ENCODE measurements around the gene ANKRD65. TPM values are rescaled to one million over a fixed set of nuclear protein-coding genes. Genes with fewer than 3 reads are reported as not detected.
"Not testable (repeated sequence)": the region's sequence is repeated elsewhere in the genome, so short reads cannot be mapped to it uniquely, and the experiment has no call there.

Gene ANKRD65
- total RNA-seq, 1 donor from 2014 or later: 21.5 TPM

GRCh38 chr1:1385931-1386330 is 35.1 kb downstream of the ANKRD65 start:
- intact Hi-C loops (cut with DNase I): no loop called here
- H3K36me3 ChIP-seq: peaks cover 56% of the 10 kb centered on the region
- no peaks in the 10 kb centered on the region for H3K9me3 ChIP-seq
- TF ChIP-seq, protein P1, sequence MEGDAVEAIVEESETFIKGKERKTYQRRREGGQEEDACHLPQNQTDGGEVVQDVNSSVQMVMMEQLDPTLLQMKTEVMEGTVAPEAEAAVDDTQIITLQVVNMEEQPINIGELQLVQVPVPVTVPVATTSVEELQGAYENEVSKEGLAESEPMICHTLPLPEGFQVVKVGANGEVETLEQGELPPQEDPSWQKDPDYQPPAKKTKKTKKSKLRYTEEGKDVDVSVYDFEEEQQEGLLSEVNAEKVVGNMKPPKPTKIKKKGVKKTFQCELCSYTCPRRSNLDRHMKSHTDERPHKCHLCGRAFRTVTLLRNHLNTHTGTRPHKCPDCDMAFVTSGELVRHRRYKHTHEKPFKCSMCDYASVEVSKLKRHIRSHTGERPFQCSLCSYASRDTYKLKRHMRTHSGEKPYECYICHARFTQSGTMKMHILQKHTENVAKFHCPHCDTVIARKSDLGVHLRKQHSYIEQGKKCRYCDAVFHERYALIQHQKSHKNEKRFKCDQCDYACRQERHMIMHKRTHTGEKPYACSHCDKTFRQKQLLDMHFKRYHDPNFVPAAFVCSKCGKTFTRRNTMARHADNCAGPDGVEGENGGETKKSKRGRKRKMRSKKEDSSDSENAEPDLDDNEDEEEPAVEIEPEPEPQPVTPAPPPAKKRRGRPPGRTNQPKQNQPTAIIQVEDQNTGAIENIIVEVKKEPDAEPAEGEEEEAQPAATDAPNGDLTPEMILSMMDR (IDR thresholded peaks at IDR 0.05): no peak
- no peak overlapping the region for H3K4me3 ChIP-seq
- H3K4me1 ChIP-seq: no peaks in the 10 kb centered on the region
- no peaks in the 10 kb centered on the region for H3K27me3 ChIP-seq
- H3K27ac ChIP-seq: no peak overlapping the region
- DNase-seq (no peak), ATAC-seq (no peak)

- H3K27ac ChIP-seq; H3K4me3 ChIP-seq; H3K4me1 ChIP-seq; DNase-seq; intact Hi-C loops (cut with DNase I); H3K27me3 ChIP-seq; H3K9me3 ChIP-seq; ATAC-seq: not testable (repeated sequence)
- H3K36me3 ChIP-seq: peaks cover 50% of the 10 kb centered on the region
These were observed 35.7 kb downstream of the ANKRD65 start for GRCh38 chr1:1385339-1385738.

GRCh38 chr1:1381294-1381693 is 39.8 kb downstream of the ANKRD65 start:
- H3K36me3 ChIP-seq: peaks cover 10% of the 10 kb centered on the region
- TF ChIP-seq, protein P1 (IDR thresholded peaks at IDR 0.05): no peak
- intact Hi-C loops (cut with DNase I): no loop called here
- DNase-seq (no peak), ATAC-seq (peak; percentile 12)
- H3K4me1 ChIP-seq: no peaks in the 10 kb centered on the region
- H3K4me3 ChIP-seq: no peak overlapping the region
- H3K27me3 ChIP-seq: no peaks in the 10 kb centered on the region
- H3K27ac ChIP-seq: no peak overlapping the region
- H3K9me3 ChIP-seq: no peaks in the 10 kb centered on the region

- Histone ChIP-seq H3K27ac (no peak overlapping the region), H3K4me3 (no peak overlapping the region), H3K4me1 (peaks cover 3% of the 10 kb centered on the region), H3K9me3 (no peaks in the 10 kb centered on the region), H3K27me3 (no peaks in the 10 kb centered on the region), H3K36me3 (peaks cover 5% of the 10 kb centered on the region)
- ATAC-seq (no peak), DNase-seq (no peak)
- intact Hi-C loops (cut with DNase I): no loop called here
- TF ChIP-seq, protein P1 (IDR thresholded peaks at IDR 0.05): no peak
These were observed 40.2 kb downstream of the ANKRD65 start for GRCh38 chr1:1380860-1381259.

- ATAC-seq (no peak), DNase-seq (no peak)
- TF ChIP-seq, protein P1 (IDR thresholded peaks at IDR 0.05): no peak
- Histone ChIP-seq H3K4me1 (peaks cover 15% of the 10 kb centered on the region), H3K4me3 (no peak overlapping the region), H3K27ac (no peak overlapping the region), H3K9me3 (no peaks in the 10 kb centered on the region), H3K27me3 (no peaks in the 10 kb centered on the region), H3K36me3 (peaks cover 6% of the 10 kb centered on the region)
- intact Hi-C loops (cut with DNase I): no loop called here
These were observed 43.4 kb downstream of the ANKRD65 start for GRCh38 chr1:1377540-1378205.

DNA sequence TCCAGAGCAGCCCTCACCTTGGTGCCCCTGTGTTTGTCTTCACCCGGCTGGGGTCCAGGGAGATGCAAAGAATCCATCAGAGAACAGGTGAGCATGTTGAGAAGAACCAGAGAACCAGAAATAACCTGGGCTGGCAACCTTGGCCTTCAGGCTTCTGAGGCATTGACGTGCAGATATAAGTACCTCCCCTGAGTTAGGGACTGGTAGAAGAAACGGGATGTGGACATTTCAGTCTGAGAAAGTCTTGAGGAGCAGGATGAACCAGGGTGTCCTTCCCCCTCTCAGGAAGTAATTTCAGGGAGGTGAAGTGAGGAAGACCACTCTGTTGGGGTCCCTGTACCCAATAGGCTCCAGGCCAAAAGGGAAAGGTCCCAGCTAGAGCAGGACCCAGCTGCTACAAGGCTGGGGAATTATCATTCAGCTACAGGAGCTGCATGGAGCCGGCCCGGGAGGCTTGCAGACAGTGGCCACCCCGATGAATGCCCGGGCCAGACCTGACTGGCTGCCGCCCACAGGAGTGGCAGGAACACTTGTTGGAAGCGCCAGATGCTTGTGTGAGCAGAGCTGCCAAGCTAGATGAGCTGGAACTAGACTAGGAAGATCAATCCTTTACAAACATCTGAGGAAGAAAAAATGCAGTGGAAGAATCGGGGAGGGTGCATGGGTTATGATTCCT is 44.4 kb downstream of the ANKRD65 start:
- no peak for DNase-seq
- intact Hi-C loops (cut with DNase I): no loop called here
- H3K36me3 ChIP-seq: peaks cover 6% of the 10 kb centered on the region

More for the DNA sequence above, 44.4 kb downstream of the ANKRD65 start:
- no peaks in the 10 kb centered on the region for H3K27me3 ChIP-seq
- H3K4me1 ChIP-seq: peaks cover 25% of the 10 kb centered on the region
- no peaks in the 10 kb centered on the region for H3K9me3 ChIP-seq
- H3K4me3 ChIP-seq: no peak overlapping the region
- no peak overlapping the region for H3K27ac ChIP-seq
- TF ChIP-seq, protein P1 (IDR thresholded peaks at IDR 0.05): no peak
- no peak for ATAC-seq

Measured in upper lobe of right lung (tissue), 1 donor.